Fibroblast of skin of scalp (primary cell): Measurements from ENCODE around the gene ANKRD13C. TPM values are rescaled to one million over a fixed set of nuclear protein-coding genes. Genes with fewer than 3 reads are reported as not detected.
A peak's percentile ranks its signal among the peaks of the same experiment; 100 is the strongest.
"Not testable (repeated sequence)": the region's sequence is repeated elsewhere in the genome, so short reads cannot be mapped to it uniquely, and the experiment has no call there.

Experiments
- DNase-seq: peaks from one replicate; pipeline ENCODE4 v3.0.0-alpha.2; 2013
- polyA plus RNA-seq, 2 experiments: library from polyadenylated mRNA; unstranded; fragments of 120-200 nt; gene quantifications; one replicate each; pipeline ENCODE4 v1.2.1, GENCODE V29; 2013; ENCODE audit not compliant: insufficient read length in 2 of 2

The ANKRD13C gene, protein sequence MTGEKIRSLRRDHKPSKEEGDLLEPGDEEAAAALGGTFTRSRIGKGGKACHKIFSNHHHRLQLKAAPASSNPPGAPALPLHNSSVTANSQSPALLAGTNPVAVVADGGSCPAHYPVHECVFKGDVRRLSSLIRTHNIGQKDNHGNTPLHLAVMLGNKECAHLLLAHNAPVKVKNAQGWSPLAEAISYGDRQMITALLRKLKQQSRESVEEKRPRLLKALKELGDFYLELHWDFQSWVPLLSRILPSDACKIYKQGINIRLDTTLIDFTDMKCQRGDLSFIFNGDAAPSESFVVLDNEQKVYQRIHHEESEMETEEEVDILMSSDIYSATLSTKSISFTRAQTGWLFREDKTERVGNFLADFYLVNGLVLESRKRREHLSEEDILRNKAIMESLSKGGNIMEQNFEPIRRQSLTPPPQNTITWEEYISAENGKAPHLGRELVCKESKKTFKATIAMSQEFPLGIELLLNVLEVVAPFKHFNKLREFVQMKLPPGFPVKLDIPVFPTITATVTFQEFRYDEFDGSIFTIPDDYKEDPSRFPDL
- 16.0 TPM for polyA plus RNA-seq (2013, experiment 1 of 2; ENCODE audit: insufficient read length)
- polyA plus RNA-seq (2013, experiment 2 of 2; ENCODE audit: insufficient read length): 19.1 TPM

DNA sequence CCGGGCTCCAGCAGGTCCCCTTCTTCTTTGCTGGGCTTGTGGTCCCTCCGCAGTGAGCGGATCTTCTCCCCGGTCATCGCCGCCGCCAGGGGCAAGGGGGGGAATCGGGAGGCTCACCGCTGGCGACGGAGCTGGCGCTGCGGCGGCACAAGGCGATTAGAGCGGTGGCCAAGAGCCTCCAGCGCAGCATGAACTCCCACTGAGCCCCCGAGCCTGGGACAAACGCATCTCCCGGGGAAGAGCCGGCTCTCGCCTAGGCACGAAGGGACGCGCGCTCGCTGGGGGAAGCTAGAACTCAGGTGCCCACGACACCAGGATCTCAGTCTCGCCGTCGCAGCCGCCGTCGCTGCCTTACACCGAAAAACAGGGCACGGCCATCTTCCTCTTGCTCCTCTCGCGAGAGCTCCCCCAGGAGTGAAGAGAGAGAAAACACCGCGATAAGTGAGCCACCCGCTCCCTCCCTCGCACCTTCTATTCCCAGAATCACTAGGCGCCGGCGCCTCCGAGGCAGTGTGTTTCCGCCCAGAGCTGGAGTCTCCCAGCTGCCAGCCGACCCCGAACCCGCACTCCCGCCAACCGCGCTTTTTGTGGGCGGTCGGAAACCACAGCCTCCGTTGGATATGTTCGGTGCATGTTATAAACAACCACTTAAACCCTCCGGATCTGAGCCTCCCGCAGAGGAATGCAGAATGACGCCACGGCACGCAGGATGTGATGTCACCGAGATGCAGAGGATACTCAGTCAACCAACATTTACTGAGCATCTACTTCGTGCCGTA lies at the start of gene ANKRD13C:
ANKRD13C (minus strand) TSS at position 391 of the 779 bp plus-strand sequence; CDS start at position 77, 314 bp downstream.
- peak; percentile 98 for DNase-seq

DNA sequence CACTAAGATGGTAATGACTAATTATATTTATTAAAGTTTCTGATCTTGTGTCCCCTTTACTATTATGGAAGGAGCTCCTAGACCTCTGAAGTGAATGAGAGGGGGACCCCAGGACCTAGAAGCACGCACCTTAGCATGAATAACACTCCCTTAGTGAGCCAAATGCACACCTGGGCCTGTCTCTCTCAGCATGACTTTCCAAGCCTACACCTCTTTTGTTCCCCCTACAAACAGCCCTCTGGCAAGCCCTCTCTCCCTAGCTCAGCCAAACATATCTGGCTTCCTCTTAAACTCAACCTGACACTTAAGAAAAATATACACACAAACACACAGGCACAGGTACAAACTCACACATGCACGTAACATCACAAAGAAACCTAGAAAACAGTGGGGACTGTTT lies 49.2 kb upstream of the ANKRD13C start:
- DNase-seq: no peak

DNA sequence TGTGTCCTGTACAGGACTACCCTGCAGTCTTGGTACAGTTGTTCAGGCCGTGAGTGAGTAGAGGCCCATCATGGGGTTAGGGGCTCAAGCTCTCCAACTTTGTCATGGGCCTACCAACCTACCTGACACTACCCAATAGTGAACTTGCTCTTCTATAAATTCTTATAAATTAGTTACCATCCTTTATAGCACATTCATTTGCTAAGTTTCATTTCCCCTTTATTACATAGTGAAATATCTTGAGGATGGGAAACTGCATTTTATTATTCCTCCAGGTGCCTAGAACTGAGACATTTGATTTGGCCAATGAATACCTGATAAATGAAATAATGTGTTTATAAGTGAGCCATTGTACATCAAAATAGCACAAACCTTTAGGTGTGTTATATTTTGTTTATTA lies 47.5 kb upstream of the ANKRD13C start:
- DNase-seq: no peak

DNA sequence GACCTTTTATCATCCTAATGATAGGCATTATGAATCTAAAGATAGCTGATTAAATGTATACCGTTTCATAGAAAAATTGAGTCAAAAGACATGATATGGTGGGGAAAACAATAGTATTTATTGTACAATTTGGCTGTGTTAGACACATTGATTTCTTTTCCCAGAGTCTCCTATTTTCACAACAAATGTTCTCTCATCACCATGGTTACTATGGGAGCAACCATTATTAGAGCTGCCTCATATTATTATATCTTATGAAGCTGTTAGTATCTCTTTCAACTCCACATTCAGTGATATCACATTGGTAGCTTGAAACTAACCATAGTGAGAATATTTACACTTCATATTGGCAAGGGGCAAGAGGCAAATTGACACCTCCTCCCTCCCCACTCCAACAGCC lies 45.8 kb upstream of the ANKRD13C start:
- no peak for DNase-seq

DNA sequence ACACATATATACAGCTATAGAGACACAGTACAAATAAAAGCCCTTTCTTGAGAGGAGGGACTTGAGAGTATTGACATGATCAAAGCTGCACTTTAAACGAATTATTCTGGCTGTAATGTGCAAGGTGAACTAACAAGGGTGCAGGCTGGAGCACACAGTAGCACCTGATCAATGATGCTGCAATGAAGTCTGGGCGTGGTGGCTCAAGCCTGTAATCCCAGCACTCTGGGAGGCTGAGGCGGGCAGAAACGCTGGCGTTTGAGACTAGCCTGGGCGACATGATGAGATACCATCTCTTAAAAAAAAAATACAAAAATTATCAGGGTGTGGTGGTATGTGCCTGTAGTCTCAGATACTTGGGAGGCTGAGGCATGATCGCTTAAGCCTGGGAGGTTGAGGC lies 42.5 kb upstream of the ANKRD13C start:
- DNase-seq: no peak

DNA sequence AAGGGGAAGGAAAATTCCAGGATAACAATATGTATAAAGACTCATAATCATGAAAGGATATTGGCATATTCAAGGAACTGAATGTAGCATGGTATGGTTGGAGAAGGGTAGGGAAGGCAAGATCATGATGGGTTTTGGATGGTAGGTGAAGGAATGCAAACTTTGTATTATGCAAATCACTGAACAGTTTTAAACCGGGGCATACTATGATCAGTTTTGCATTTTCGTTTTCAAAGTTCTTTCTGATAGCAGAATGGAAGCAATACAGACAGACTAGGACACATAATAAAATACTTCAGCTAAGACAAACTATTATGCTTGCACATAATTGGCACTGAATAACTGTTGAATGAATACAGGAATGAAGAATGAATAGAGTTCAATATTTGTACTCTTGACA lies 42.1 kb upstream of the ANKRD13C start:
- no peak for DNase-seq

DNA sequence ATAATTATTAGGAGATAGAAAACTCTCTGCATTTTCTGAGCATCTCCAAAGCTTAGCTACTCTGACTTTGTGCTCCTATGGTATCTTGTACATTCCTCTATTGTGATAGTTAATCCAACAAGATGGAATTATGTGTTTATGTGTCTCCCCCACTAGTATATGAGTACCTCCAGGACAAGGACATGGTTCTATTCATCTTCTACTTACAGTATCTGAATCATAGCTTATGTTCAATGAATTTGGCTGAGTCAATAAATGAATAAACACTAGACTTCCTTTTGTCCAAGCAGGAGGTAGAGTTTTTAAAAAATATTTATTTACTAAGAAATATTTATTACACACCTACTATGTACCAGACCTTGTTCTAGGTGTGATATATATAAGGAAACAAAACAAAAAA lies 38.1 kb upstream of the ANKRD13C start:
- DNase-seq: no peak

DNA sequence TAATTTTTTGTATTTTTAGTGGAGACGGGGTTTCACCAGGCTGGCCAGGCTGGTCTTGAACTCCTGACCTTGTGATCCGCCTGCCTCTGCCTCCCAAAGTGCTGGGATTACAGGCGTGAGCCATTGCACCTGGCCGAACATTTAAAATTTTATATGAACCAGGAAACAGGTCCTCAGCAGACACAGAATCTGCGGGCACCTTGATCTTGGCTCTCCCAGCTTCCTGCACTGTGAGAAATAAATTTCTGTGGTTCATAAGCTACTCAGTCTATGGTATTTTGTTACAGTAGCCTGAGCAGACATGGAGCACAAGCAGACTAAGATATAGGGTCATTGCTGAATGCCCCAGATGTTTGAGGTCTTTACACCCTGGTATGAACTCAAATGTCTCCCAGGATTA lies 33.0 kb upstream of the ANKRD13C start:
- DNase-seq: no peak

DNA sequence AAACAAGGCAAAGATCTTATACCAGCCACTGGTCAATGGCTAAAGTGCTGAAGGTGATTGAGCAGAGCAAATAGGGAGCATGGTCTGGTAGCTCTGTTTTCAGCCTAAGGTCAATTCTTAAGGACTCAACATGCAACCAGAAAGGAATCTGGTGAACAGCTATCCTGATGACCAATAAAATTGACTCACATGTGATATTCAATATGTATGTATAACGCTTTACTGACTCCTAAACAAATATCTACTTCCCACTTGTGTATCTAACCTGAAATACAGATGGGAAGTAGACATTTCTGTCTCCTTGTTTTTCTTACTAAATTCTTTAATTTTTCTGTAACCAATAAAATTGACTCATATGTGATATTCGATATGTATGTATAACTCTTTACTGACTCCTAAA lies 31.6 kb upstream of the ANKRD13C start:
- no peak for DNase-seq

DNA sequence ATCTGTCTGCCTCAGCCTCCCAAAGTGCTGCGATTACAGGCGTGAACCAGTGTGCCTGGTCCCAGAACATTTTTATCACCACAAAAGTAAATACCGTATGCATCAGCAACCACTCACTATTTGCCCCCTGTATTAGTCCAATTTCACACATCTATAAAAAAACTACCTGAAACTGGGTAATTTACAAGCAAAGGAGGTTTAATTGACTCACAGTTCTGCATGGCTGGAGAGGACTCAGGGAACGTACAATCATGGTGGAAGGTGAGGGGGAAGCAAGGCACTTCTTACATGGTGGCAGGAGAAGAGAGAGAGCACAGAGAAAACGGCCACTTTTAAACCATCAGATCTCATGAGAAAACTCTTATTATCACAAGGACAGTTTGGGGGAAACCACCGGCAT lies 31.0 kb upstream of the ANKRD13C start:
- no peak for DNase-seq

DNA sequence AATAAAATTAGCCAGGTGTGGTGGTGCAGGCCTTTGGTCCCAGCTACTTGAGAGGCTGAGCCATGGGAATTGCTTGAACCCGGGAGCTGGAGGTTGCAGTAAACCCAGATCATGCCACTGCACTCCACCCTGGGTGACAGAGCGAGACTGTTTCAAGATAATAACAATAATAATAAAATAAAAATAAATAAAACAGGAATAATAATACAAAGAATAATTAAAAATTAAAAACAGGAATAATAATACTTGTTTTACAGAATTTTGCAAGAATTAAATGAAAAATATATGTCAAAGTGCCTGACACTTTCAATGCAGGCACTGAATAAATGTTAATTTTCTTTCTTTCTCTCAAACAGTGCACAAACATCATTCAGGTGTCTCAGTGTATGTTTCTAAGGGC lies 30.0 kb upstream of the ANKRD13C start:
- DNase-seq: no peak

DNA sequence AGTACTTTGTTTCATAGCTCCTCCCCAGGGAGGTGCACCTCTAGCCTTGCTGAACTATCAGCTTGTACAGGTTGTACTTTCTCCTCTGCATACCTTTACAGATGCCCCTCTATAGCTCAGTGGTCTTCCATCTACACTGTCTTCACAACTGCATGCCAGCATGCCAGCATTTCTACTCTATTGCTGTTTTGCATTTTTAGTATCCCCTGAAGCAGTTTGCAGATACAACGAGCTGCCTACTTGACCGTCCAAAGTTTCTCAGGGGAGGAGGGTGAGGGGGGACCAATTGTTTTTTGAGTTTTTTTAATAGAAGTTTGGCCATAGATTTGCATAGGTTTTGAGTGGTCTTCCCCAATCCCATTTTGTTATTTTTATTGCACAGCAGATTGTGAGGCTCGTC lies 29.0 kb upstream of the ANKRD13C start:
- DNase-seq: no peak

DNA sequence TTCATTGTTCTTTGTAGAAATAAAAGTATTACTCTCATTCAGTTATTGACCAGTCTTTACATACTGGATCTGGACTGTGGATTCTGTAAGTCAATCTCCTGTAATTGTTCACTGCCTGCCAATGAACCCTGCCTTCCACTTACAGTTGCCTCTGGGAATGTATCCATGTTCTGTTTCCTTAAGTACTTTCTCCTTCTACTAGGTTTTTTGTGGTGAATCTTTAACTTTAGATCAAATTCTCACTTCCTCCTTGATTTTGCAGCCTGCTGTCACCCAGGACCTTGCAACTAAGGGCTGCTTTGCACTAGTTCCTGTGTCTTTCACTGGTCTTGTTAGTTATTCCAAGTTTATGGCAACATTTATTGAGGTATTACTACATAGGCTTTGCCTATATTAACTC lies 28.2 kb upstream of the ANKRD13C start:
- DNase-seq: no peak

DNA sequence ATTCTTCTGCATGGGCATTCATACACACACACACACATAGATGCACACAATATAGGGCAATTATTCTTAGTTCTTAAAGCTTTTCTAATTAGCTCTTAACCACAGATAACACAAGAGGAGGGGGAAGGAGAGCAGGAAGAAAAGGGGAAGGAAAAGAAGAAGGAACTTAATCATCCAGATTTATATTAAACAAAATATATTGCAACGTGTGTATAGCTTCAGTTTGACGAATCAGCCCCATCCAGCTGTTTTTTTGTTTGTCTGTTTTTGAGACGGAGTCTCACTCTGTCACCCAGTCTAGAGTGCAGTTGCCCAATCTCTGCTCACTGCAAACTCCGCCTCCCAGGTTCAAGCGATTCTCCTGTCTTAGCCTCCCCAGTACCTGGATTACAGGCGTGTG lies 21.7 kb upstream of the ANKRD13C start:
- no peak for DNase-seq

DNA sequence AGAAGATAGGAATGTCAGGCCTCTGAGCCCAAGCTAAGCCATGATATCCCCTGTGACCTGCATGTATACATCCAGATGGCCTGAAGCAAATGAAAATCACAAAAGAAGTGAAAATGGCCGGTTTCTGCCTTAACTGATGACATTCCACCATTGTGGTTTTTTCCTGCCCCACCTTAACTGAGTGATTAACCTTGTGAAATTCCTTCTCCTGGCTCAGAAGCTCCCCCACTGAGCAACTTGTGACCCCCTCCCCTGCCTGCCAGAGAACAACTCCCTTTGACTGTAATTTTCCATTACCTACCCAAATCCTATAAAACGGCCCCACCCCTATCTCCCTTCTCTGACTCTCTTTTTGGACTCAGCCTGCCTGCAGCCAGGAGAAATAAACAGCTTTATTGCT lies 19.1 kb upstream of the ANKRD13C start:
- not testable (repeated sequence) for DNase-seq

DNA sequence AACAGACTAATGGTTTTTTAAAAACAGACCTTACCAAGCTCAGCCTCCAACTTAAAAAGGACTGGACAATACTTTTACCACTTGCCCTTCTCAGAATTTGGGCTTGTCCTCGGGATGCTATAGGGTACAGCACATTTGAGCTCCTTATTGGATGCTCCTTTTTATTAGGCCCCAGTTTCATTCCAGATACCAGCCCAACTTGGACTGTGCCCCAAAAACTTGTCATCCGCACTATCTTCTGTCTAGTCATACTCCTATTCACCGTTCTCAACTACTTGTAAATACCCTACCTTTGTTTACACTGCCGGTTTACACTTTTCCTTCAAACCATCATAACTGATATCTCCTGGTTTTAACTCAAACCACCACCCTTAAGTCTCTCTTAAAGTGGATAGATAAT lies 17.9 kb upstream of the ANKRD13C start:
- DNase-seq: no peak

DNA sequence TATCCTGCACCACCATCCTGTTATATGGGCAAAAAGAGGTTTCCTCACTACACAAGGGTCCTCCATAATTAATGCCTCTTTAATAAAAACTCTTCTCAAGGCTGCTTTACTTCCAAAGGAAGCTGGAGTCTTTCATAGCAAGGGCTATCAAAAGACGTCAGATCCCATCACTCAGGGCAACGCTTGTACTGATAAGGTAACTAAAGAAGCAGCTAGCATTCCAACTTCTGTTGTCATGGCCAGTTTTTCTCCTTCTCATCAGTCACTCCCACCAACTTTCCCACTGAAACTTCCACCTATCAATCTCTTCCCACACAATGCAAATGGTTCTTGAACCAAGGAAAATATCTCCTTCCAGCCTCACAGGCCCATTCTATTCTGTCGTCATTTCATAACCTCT lies 17.1 kb upstream of the ANKRD13C start:
- not testable (repeated sequence) for DNase-seq

DNA sequence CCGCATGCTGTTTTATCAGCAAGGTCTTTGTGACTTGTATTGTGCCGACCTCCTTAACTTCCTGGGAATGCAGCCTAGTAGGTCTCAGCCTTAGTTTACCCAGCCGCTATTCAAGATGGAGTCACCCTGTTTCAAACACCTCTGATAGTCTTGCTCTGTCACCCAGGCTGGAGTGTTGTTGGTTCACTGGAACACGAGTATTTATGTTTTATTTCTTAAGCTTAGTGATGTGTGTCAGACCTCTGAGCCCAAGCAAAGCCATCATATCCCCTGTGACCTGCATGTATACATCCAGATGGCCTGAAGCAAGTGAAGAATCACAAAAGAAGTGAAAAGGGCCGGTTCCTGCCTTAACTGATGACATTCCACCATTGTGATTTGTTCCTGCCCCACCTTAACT lies 12.9 kb upstream of the ANKRD13C start:
- DNase-seq: not testable (repeated sequence)

DNA sequence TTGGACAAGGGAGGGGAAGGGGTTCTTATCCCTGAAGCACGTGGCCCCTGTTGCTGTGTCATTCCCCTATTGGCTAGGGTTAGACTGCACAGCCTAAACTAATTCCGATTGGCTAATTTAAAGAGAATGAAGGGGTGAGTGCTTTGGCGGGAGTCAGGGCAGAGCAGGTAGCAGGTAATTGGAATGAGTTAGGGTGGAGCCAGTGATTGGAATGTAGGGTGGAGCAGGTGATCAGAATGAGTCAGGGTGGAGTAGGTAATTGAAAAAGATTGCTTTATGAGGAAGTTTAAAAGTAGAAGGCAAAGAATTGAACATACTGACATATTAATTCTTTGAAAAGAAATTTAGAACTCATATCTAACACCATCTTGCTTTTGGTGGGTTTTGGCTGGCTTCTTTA lies 12.5 kb upstream of the ANKRD13C start:
- not testable (repeated sequence) for DNase-seq

DNA sequence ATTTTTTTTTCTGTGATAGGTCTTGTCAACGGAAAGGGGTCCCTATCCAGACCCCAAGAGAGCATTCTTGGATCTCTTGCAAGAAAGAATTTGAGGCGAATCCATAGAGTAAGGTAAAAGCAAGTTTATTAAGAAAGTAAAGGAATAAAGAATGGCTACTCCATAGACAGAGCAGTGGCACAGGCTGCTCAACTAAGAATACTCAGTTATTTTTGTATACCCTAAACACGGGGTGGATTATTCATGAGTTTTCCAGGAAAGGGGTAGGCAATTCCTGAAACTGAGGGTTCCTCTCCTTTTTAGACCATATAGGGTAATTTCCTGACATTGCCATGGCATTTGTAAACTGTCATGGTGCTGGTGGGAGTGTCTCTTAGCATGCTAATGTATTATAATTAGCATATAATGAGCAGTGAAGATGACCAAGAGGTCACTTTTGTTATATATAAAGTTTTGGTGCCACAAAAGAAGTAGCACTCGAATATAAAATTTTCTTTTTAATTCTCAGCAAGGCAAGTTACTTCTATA lies 12.0 kb upstream of the ANKRD13C start:
- not testable (repeated sequence) for DNase-seq

DNA sequence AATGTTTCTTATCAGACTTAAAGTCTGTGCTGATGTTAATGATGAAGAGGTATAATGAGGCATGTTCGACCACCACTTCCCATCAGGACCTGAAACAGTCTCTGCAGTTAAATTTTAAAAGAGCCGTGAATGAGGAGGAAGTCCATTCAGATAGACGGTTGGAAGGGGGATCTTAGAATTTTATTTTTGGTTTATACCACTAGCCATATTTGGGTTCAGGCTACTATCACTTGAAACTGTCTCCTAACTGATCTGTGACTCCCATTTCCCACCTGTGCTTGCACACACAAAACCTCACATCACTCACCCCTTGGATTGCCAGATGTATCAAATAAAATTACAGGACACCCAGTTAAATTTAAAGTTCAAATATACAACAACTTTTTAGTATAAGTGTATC lies 9.9 kb upstream of the ANKRD13C start:
- DNase-seq: no peak

DNA sequence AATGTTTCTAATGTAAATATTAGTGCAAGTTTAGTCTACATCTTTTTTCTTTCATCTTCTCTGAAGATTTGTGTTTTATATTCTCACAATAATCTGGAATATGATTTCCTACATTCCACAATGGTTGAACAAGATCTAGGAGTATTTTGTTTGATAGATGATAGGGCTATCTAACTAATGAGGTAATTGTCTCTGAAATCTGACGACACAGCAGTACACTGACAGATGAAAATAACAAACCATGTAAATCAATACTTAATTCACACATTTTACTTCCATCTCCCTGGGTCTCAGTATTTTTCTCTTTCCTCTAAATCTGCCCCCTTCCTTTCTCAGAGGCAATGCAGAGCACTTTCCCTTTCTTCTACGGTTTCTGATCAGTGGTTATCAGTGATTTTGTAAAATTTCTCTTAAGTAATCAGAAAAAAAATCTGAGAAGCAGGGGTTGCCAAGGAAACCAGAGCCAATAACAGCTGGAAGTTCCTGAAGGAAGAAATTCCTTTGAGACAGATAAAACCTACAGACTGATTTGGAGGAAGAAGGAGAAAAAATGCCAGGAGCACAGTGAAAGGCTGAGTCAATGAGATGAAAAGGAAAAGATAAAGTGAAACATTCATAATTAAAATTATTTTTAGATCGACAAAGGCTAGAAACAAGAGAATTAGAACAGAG lies 7.3 kb upstream of the ANKRD13C start:
- peak; percentile 41 for DNase-seq

DNA sequence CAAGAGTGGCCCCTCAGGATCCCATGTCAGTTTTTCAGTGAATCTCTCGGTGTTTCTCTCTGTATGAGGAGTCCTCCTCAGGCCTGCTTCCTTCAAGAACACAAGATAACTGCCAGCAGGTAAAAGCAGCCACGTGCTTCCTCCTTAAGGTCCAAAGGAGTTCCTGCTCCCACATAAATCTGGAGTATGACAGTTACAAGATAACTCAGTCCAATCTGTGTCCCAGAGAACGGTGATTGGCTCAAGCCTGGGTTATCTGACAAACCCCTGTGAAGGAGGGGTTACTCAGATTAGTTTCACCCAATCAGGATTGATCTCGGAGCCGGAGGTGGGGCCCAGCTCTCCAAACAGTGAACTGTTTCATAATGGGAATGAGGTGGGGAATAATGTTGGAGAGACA lies 5.8 kb upstream of the ANKRD13C start:
- no peak for DNase-seq
